Measurements from ENCODE around the gene ARHGAP25. TPM values are rescaled to one million over a fixed set of nuclear protein-coding genes. Genes with fewer than 3 reads are reported as not detected.

Gene ARHGAP25
- total RNA-seq, 1 experiment from 2014 or later: 6.2 TPM

DNA sequence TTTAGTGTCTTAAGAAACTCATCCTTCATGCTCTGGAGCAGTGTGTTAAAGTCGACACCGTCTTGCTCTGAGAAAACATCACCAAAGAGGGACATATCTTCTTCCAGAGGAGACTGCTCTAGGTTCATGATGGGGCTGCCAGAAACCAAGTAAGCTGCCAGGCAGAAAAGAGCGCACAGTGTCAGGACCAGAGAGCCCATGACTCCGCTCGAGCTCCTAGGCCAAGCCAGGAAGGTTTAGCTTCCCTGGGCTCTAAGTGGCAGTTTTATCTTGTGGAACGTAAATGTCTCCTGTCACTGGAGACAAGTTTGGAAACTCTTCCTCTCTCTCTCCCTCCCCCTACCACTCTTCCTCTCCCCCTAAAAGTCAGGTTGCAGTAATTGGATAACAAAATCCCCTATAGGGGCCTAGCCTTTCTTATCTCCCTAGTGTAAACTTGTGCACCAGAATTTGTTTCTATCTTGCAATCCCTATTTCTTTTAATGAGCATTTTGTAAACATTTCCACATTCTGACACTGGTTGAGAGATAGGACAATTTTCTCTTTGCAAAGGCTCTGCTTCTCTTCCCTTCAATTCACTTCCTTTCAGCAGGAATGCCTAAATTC, 136.7 kb downstream of the ARHGAP25 start, which contains the start of gene BMP10:
Gene BMP10 (minus strand): TSS at position 239 of the 606 bp plus-strand sequence. CDS start 39 bp downstream, at position 200.
- H3K4me1 ChIP-seq (ENCODE audit: insufficient read depth, low read length, poor library complexity, severe bottlenecking): no peaks in the 10 kb centered on the region
- no peak within 1 kb of the TSS for H3K4me3 ChIP-seq (ENCODE audit: low read depth, low read length, poor library complexity, severe bottlenecking)
- H3K27ac ChIP-seq (ENCODE audit: low read depth, low read length, poor library complexity, severe bottlenecking): no peak within 1 kb of the TSS
- no peaks in the 10 kb centered on the region for H3K36me3 ChIP-seq (ENCODE audit: insufficient read depth, low read length, poor library complexity, severe bottlenecking)
- TF ChIP-seq, protein P1, sequence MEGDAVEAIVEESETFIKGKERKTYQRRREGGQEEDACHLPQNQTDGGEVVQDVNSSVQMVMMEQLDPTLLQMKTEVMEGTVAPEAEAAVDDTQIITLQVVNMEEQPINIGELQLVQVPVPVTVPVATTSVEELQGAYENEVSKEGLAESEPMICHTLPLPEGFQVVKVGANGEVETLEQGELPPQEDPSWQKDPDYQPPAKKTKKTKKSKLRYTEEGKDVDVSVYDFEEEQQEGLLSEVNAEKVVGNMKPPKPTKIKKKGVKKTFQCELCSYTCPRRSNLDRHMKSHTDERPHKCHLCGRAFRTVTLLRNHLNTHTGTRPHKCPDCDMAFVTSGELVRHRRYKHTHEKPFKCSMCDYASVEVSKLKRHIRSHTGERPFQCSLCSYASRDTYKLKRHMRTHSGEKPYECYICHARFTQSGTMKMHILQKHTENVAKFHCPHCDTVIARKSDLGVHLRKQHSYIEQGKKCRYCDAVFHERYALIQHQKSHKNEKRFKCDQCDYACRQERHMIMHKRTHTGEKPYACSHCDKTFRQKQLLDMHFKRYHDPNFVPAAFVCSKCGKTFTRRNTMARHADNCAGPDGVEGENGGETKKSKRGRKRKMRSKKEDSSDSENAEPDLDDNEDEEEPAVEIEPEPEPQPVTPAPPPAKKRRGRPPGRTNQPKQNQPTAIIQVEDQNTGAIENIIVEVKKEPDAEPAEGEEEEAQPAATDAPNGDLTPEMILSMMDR (conservative IDR thresholded peaks at IDR 0.05; ENCODE audit: low read depth, low read length): no peak
- TF ChIP-seq EZH2 (IDR thresholded peaks at IDR 0.05; ENCODE audit: borderline replicate concordance, low read depth, low read length, poor library complexity, severe bottlenecking): no peak
- no peak for DNase-seq (ENCODE audit: low spot score)
- H3K27me3 ChIP-seq (replicated peaks; ENCODE audit: insufficient read depth, low read depth, low read length, poor library complexity): no peaks in the 10 kb centered on the region
- intact Hi-C loops (cut with micrococcal nuclease; ENCODE audit: unreplicated experiment): no loop called here
- ChIA-PET CTCF (no interaction called here), POLR2A (ENCODE audit: low non-redundant PET) (no interaction called here)
- no TSS peak for BruUV-seq (replicated peaks)
- no peaks in the 10 kb centered on the region for H3K9me3 ChIP-seq (ENCODE audit: low read depth, low read length, poor library complexity, severe bottlenecking)

Other genes with a start within 250 kb of the ARHGAP25 start
- gene PROKR1, start 91.2 kb upstream of the ARHGAP25 start, total RNA-seq (2021): 15.7 and 19.6 TPM in 2 replicates
- not detected in 2 replicates for gene BMP10, start 136.6 kb downstream of the ARHGAP25 start, total RNA-seq (2021)
- not detected in 2 replicates for gene GKN2, start 218.1 kb downstream of the ARHGAP25 start, total RNA-seq (2021)
- not detected in 2 replicates for gene GKN1, start 239.8 kb downstream of the ARHGAP25 start, total RNA-seq (2021)

Data from A673 (cell line).